ENCODE results near the gene HSPA12A.
A peak's percentile ranks its signal among the peaks of the same experiment; 100 is the strongest.

The HSPA12A gene

GRCh38 chr10:116771101-116771958 lies 29.0 kb upstream of the HSPA12A start:
- DNase-seq = peak; percentile 93

GRCh38 chr10:116770281-116770680 lies 27.9 kb upstream of the HSPA12A start:
- DNase-seq = no peak

- peak; percentile 41 for DNase-seq
These were observed 27.4 kb upstream of the HSPA12A start for GRCh38 chr10:116769791-116770190.

- DNase-seq = no peak
These were observed 27.0 kb upstream of the HSPA12A start for GRCh38 chr10:116769368-116769767.

- DNase-seq = no peak
These were observed 26.4 kb upstream of the HSPA12A start for GRCh38 chr10:116768786-116769185.

GRCh38 chr10:116766837-116767634 lies 24.7 kb upstream of the HSPA12A start:
- DNase-seq = no peak

- DNase-seq = no peak
These were observed 24.0 kb upstream of the HSPA12A start for GRCh38 chr10:116766241-116766827.

- DNase-seq = no peak
These were observed 23.3 kb upstream of the HSPA12A start for GRCh38 chr10:116765648-116766081.

- no peak for DNase-seq
These were observed 22.6 kb upstream of the HSPA12A start for GRCh38 chr10:116764979-116765378.

GRCh38 chr10:116763440-116763839 lies 21.1 kb upstream of the HSPA12A start:
- DNase-seq = no peak

GRCh38 chr10:116761883-116762282 lies 19.5 kb upstream of the HSPA12A start:
- no peak for DNase-seq

GRCh38 chr10:116760919-116761318 lies 18.6 kb upstream of the HSPA12A start:
- no peak for DNase-seq

- DNase-seq = no peak
These were observed 14.9 kb upstream of the HSPA12A start for GRCh38 chr10:116757246-116757645.

- DNase-seq = no peak
These were observed 13.9 kb upstream of the HSPA12A start for GRCh38 chr10:116756277-116756676.

GRCh38 chr10:116753759-116754158 lies 11.4 kb upstream of the HSPA12A start:
- no peak for DNase-seq

- DNase-seq = no peak
These were observed 10.8 kb upstream of the HSPA12A start for GRCh38 chr10:116752969-116753665.

- no peak for DNase-seq
These were observed 10.2 kb upstream of the HSPA12A start for GRCh38 chr10:116752563-116752962.

GRCh38 chr10:116748471-116748870 lies 6.1 kb upstream of the HSPA12A start:
- no peak for DNase-seq

- DNase-seq = peak; percentile 58
These were observed 5.7 kb upstream of the HSPA12A start for GRCh38 chr10:116748041-116748440.

GRCh38 chr10:116747325-116747724 lies 5.0 kb upstream of the HSPA12A start:
- no peak for DNase-seq

GRCh38 chr10:116744885-116745284 lies 2.5 kb upstream of the HSPA12A start:
- no peak for DNase-seq

GRCh38 chr10:116744163-116744753 lies 1.9 kb upstream of the HSPA12A start:
- no peak for DNase-seq

Measured in EL (cell line).